Lower leg skin (tissue), 4 donors: ENCODE results near the gene SLC22A14. TPM values are rescaled to one million over a fixed set of nuclear protein-coding genes. Genes with fewer than 3 reads are reported as not detected.

Experiments
- DNase-seq, 2 donors: peaks; one replicate each; pipeline ENCODE4 v3.0.0-alpha.2; 2019; ENCODE audit warnings: low spot score in 2 of 2
- H3K4me3 ChIP-seq: fragments of 200-600 bp; sonication (generic); 2 replicates; pipeline ENCODE4 v1.5.1; 2017; ENCODE audit warnings: mild to moderate bottlenecking, low read depth; ENCODE audit not compliant: poor library complexity, severe bottlenecking
- POLR2A ChIP-seq, 2 donors: fragments of 450-650 bp; IDR thresholded peaks; one replicate each; pipeline ENCODE4 v1.6.1; 2016 to 2017; ENCODE audit warnings: antibody characterized with exemption in 2 of 2, mild to moderate bottlenecking in 1 of 2, moderate library complexity in 1 of 2
- WGBS, 2 donors: methylation state at CpG; one replicate each; pipeline ENCODE4 v1.1.5; 2018; 5-methylcytosine and 5-hydroxymethylcytosine counted together
- intact Hi-C: fragments of 100-400 bp; cut with DNase I; formaldehyde crosslinking; loops from one replicate; pipeline ENCODE4 v1.15.0; 2023; ENCODE audit warnings: low total_unique reads
- total RNA-seq, 4 donors: library from RNA; depleted of rRNA; stranded (reverse); fragments of >200 nt; gene quantifications; one replicate each; pipeline ENCODE4 v1.1.0, GENCODE V29; 2016
- TF ChIP-seq, protein P1 (sequence below), 3 donors: fragments of 450-650 bp; IDR thresholded peaks; one replicate each; pipeline ENCODE4 v1.5.1; 2016; ENCODE audit warnings: antibody characterized with exemption in 3 of 3, mild to moderate bottlenecking in 3 of 3, moderate library complexity in 2 of 3

SLC22A14 gene
- total RNA-seq, 4 donors from 2014 or later, result 0.10 to 0.45 TPM; not detected in 2

DNA sequence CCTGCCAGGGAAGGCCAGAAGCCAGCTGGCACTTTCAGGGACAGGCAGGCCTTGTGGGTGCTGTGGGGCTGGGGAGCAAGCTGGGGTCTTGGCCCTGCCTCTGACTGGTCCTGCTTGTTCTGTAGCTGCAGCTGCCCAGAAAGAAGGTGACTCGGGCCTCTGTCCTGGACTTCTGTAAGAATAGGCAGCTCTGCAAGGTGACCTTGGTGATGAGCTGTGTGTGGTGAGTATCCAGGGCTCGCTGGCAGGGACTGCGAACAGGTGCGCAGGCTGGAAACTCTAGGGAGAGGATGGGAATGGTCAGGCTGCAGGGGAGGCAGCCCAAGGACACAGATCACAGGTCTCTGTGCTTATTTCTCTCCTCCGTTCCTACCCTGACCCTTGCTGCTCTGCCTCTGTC is 31.2 kb downstream of the SLC22A14 start:
- WGBS, 2 donors, result 93 to 95% methylated on average over 5 of the region's 5 CpGs
- intact Hi-C loops, result no loop called here
- H3K4me3 ChIP-seq, result no peak overlapping the region
- no peak for DNase-seq
- no peak for TF ChIP-seq POLR2A (IDR thresholded peaks at IDR 0.05)
- TF ChIP-seq, protein P1, sequence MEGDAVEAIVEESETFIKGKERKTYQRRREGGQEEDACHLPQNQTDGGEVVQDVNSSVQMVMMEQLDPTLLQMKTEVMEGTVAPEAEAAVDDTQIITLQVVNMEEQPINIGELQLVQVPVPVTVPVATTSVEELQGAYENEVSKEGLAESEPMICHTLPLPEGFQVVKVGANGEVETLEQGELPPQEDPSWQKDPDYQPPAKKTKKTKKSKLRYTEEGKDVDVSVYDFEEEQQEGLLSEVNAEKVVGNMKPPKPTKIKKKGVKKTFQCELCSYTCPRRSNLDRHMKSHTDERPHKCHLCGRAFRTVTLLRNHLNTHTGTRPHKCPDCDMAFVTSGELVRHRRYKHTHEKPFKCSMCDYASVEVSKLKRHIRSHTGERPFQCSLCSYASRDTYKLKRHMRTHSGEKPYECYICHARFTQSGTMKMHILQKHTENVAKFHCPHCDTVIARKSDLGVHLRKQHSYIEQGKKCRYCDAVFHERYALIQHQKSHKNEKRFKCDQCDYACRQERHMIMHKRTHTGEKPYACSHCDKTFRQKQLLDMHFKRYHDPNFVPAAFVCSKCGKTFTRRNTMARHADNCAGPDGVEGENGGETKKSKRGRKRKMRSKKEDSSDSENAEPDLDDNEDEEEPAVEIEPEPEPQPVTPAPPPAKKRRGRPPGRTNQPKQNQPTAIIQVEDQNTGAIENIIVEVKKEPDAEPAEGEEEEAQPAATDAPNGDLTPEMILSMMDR (IDR thresholded peaks at IDR 0.05), result no peak

DNA sequence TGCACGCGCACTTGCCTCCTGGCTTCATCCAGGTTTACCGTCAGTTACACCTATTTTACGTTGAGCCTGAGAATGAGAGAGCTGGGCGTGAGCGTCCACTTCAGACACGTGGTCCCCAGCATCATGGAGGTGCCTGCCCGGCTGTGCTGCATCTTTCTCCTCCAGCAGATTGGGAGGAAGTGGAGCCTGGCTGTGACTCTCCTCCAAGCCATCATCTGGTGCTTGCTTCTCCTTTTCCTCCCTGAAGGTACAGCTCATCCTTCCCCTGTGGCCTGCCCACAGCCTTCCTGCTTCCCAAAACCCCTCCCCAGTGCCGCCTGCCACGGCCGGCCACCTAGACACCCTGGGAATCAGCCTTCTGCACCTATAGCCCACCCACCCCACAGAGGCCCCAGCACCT is 31.6 kb downstream of the SLC22A14 start:
- H3K4me3 ChIP-seq, result no peak overlapping the region
- no peak for DNase-seq
- intact Hi-C loops, result no loop called here
- 75 to 76% methylated on average over 11 of the region's 11 CpGs for WGBS, 2 donors
- no peak for TF ChIP-seq POLR2A (IDR thresholded peaks at IDR 0.05)
- TF ChIP-seq, protein P1 (IDR thresholded peaks at IDR 0.05), result no peak

DNA sequence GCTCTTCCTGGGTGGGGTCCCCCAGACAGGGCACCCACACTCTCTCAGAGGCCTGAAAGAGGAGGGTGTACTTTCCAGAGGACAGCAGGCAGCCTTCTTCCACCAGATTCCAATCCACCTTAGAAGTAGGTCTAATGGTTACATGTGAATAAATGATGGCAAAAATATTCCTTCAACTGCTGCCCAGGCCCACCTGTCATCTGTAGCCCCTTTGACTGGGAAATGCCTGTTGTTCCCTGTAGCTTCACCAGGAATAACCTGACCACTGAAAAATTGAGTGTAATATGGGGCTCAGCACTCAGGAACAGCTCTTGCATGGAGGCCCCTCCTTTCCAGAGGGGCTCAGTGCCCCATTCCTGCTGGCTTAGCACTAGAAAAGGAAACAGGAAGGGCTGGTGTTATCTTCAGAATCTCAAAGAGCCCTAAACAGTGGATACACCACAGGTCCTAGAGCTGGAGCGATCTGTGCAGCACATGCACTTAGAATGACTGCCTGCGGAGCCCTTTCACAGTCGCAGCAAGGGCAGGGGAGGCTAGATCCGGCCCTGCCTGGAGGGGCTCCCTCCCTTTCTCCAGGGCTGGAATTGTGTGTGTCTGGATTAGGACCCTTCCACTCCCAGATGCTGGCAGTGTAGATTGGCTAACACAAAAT is 32.1 kb downstream of the SLC22A14 start:
- H3K4me3 ChIP-seq, result no peak overlapping the region
- DNase-seq, result no peak
- 60 to 63% methylated on average over 4 of the region's 4 CpGs for WGBS, 2 donors
- intact Hi-C loops, result no loop called here
- TF ChIP-seq, protein P1 (IDR thresholded peaks at IDR 0.05), result no peak
- TF ChIP-seq POLR2A (IDR thresholded peaks at IDR 0.05), result no peak

DNA sequence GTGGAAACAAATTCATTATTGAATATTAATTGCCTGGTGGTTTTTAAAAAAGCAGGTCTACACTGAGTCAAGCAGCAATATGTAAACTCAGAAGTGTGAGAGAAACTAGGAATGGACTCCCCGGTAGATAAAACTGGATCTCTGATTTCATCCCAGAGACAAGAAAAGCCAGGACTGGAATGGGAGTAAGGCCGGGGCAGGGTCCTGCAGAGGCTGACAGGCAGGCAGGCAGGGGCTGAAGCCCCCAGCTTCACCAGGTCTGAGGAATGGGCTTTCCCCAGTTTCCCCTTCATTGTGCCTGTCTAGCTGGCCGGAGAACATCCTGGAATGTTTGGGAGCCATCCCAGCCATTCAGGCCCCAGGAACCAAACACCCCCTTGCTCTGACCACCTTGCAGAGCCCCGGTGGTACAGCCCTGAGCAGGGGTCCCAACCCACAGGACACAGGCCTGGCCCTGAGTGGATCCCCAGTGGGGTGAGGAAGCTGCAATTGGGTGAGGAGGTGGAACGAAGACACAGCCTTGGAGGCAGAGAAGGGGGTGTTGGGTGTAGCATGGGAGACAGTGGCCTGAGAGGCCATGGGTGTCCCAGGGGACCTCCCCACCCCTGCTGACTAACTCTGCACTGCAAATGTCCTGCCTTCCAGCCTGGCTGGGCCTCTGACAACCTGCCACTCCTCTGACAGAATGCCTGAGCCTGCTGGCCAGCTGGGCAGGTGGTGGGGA is 32.8 kb downstream of the SLC22A14 start:
- no peak for DNase-seq
- H3K4me3 ChIP-seq, result no peak overlapping the region
- 71 to 79% methylated on average over 5 of the region's 5 CpGs for WGBS, 2 donors
- TF ChIP-seq POLR2A (IDR thresholded peaks at IDR 0.05), result no peak
- TF ChIP-seq, protein P1 (IDR thresholded peaks at IDR 0.05), result no peak
- intact Hi-C loops, result no loop called here

DNA sequence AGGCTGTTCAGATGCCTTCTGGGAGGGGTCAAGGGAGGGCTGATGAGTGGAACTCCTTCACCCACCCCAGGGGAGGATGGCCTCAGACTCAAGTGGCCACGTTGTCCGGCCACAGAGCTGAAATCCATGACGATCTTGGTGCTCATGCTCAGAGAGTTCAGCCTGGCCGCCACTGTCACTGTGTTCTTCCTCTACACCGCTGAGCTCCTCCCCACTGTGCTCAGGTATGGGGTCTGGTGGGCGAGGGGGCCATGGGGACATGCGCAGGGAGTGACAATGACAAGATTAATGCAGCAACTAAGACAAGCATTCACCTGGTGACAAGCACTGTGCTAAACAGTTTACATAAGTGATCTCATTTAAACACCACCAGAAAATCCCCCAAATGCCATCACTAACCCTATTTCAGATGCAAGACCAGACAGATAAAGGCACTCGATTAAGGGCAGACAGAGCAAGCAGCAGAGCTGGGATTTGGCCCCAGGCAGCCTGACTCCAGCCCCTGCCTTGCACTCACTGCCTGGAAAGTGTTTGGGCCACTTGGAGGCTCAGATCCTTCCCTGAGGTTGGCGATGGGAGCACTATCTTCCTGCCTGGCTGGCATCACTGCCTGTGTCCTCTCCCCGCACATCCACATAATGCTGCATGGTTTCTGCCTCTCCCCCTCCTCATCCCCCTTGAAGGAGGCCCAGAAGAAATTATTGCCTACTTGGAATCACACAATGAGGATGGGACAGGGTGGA is 33.6 kb downstream of the SLC22A14 start:
- 80 to 86% methylated on average over 10 of the region's 10 CpGs for WGBS, 2 donors
- intact Hi-C loops, result no loop called here
- TF ChIP-seq POLR2A (IDR thresholded peaks at IDR 0.05), result no peak
- TF ChIP-seq, protein P1 (IDR thresholded peaks at IDR 0.05), result no peak
- H3K4me3 ChIP-seq, result no peak overlapping the region
- DNase-seq, result no peak
